ENCODE results near the gene CD22. TPM values are rescaled to one million over a fixed set of nuclear protein-coding genes. Genes with fewer than 3 reads are reported as not detected.
"Not testable (repeated sequence)": the region's sequence is repeated elsewhere in the genome, so short reads cannot be mapped to it uniquely, and the experiment has no call there.

Gene CD22
- total and polyA plus RNA-seq, 10 donors = 251 to 446 (median 362) TPM

DNA sequence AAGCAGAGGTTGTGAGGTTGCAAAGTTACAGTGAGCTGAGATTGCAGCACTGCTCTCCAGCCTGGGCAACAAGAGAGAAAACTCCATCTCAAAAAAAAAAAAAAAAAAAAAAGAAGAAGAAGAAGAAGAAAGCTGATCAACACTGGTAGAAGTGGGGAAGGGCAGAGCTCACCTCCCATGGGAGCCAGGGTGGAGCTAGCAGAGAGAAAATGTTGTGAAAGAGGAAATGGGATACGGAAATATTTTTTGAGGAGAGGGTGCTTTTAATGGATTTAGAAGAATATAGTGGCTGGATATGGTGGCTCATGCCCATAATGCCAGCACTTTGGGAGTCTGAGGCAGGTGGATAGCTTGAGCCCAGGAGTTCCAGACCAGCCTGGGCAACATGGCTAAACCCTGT lies 48.7 kb downstream of the CD22 start:
- TF ChIP-seq, protein P1, sequence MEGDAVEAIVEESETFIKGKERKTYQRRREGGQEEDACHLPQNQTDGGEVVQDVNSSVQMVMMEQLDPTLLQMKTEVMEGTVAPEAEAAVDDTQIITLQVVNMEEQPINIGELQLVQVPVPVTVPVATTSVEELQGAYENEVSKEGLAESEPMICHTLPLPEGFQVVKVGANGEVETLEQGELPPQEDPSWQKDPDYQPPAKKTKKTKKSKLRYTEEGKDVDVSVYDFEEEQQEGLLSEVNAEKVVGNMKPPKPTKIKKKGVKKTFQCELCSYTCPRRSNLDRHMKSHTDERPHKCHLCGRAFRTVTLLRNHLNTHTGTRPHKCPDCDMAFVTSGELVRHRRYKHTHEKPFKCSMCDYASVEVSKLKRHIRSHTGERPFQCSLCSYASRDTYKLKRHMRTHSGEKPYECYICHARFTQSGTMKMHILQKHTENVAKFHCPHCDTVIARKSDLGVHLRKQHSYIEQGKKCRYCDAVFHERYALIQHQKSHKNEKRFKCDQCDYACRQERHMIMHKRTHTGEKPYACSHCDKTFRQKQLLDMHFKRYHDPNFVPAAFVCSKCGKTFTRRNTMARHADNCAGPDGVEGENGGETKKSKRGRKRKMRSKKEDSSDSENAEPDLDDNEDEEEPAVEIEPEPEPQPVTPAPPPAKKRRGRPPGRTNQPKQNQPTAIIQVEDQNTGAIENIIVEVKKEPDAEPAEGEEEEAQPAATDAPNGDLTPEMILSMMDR (IDR thresholded peaks at IDR 0.05 in 8 of 11, conservative IDR thresholded peaks at IDR 0.05 in 3 of 11) = no peak
- TF ChIP-seq POLR2A (IDR thresholded peaks at IDR 0.05) (no peak), POLR2AphosphoS5 (IDR thresholded peaks at IDR 0.05) (no peak)
- Histone ChIP-seq H3K27ac (no peak overlapping the region), H3K4me3 (no peak overlapping the region), H3K27me3 (replicated peaks in 1 of 7) (peaks cover 0 to 12% (median 0%) of the 10 kb centered on the region in 7 donors), H3K9me3 (peaks cover 0 to 6% (median 0%) of the 10 kb centered on the region in 8 donors), H3K36me3 (no peaks in the 10 kb centered on the region), H3K4me1 (peaks cover 0 to 30% (median 12%) of the 10 kb centered on the region in 6 donors)
- DNase-seq = no peak
- WGBS, 5 donors = 27 to 62% (median 50%) methylated on average over 1 of the region's 1 CpG
- intact Hi-C loops (cut with DNase I; ENCODE audit: low total_unique reads) = no loop called here

DNA sequence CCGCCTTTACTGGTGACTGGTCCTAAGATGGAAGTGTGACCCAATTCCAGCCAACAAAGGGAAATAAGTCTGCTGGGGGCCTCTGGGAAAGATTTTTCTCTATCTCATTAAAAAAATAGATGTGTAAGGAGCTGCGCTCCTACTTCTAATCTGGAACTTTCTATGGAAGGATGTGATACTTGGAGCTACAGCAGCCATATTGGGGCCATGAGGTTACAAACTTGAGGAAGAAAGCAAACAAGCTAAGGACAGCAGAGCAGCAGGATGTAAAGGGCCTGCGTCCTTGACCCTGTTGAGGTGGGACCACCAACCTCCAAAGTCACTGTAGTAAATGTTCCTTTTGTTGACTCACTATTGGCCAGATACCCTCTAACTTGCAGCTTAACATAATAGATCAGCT lies 49.4 kb downstream of the CD22 start:
- intact Hi-C loops (cut with DNase I; ENCODE audit: low total_unique reads) = no loop called here

DNA sequence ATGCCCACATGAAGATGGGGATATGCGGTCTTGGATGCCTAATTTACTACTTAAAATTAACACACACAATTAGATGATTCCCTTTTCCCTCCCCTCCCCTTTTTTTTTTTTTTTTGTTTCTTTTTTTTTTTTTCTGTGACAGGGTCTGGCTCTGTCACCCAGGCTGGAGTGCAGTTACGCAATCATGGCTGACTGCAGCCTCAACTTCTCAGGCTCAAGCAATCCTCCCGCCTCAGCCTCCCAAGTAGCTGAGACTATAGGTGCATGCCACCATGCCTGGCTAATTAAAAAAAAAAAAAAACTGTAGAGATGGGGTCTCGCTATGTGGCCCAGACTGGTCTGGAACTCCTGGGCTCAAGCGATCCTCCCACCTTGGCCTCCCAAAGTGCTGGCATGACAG lies 50.6 kb downstream of the CD22 start:
- 87 to 96% (median 95%) methylated on average over 5 of the region's 5 CpGs for WGBS, 5 donors
- H3K27me3 ChIP-seq (replicated peaks in 1 of 7) = peaks cover 0 to 16% (median 0%) of the 10 kb centered on the region in 7 donors
- H3K9me3 ChIP-seq; H3K4me3 ChIP-seq; H3K27ac ChIP-seq; H3K36me3 ChIP-seq; DNase-seq; intact Hi-C loops (cut with DNase I; ENCODE audit: low total_unique reads): not testable (repeated sequence)
- H3K4me1 ChIP-seq = peaks cover 0 to 30% (median 12%) of the 10 kb centered on the region in 6 donors

More for the DNA sequence above, 49.4 kb downstream of the CD22 start:
- Histone ChIP-seq H3K9me3 (peaks cover 0 to 6% (median 0%) of the 10 kb centered on the region in 8 donors), H3K27me3 (replicated peaks in 1 of 7) (peaks cover 0 to 12% (median 0%) of the 10 kb centered on the region in 7 donors), H3K4me3 (no peak overlapping the region), H3K27ac (no peak overlapping the region), H3K36me3 (no peaks in the 10 kb centered on the region), H3K4me1 (peaks cover 0 to 30% (median 12%) of the 10 kb centered on the region in 6 donors)
- TF ChIP-seq, protein P1 (IDR thresholded peaks at IDR 0.05 in 8 of 11, conservative IDR thresholded peaks at IDR 0.05 in 3 of 11) = no peak
- TF ChIP-seq POLR2A (IDR thresholded peaks at IDR 0.05) (no peak), POLR2AphosphoS5 (IDR thresholded peaks at IDR 0.05) (no peak)
- WGBS, 5 donors = 91 to 97% (median 96%) methylated on average over 3 of the region's 3 CpGs
- no peak for DNase-seq

DNA sequence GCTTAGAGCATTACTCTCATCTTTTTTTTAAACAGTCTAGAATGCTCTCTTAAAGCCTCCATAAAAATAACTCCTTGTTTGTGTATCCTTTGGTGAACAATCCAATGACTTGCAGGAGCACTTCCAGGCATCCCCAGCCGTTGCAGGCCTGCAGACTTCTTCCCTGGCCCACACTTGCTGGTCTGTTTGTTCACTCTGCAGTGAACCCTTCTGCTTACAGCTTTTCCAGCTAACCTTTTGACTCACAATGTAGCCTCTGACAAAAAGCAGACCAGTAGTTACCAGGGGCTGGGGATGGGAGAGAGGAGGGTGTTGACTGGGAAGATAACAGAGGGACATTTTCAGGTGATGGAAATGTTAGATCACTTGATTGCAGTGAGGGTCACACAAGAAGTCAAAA lies 51.0 kb downstream of the CD22 start:
- intact Hi-C loops (cut with DNase I; ENCODE audit: low total_unique reads) = no loop called here
- Histone ChIP-seq H3K4me3 (no peak overlapping the region), H3K27me3 (replicated peaks in 1 of 7) (peaks cover 0 to 17% (median 0%) of the 10 kb centered on the region in 7 donors), H3K27ac (no peak overlapping the region), H3K4me1 (peaks cover 0 to 25% (median 11%) of the 10 kb centered on the region in 6 donors), H3K36me3 (no peaks in the 10 kb centered on the region), H3K9me3 (peaks cover 0 to 13% (median 4%) of the 10 kb centered on the region in 8 donors)
- 51 to 73% (median 67%) methylated on average over 1 of the region's 1 CpG for WGBS, 5 donors
- no peak for DNase-seq
- TF ChIP-seq POLR2AphosphoS5 (IDR thresholded peaks at IDR 0.05) (no peak), POLR2A (IDR thresholded peaks at IDR 0.05) (no peak)
- TF ChIP-seq, protein P1 (IDR thresholded peaks at IDR 0.05 in 8 of 11, conservative IDR thresholded peaks at IDR 0.05 in 3 of 11) = no peak
